Inferior parietal cortex (tissue), 1 donor: ENCODE measurements around the gene ZFPM1.

Experiments used
- DNase-seq: peaks from one replicate; pipeline ENCODE4 v3.0.0-alpha.2; 2016; ENCODE audit errors: extremely low spot score

ZFPM1 gene

DNA sequence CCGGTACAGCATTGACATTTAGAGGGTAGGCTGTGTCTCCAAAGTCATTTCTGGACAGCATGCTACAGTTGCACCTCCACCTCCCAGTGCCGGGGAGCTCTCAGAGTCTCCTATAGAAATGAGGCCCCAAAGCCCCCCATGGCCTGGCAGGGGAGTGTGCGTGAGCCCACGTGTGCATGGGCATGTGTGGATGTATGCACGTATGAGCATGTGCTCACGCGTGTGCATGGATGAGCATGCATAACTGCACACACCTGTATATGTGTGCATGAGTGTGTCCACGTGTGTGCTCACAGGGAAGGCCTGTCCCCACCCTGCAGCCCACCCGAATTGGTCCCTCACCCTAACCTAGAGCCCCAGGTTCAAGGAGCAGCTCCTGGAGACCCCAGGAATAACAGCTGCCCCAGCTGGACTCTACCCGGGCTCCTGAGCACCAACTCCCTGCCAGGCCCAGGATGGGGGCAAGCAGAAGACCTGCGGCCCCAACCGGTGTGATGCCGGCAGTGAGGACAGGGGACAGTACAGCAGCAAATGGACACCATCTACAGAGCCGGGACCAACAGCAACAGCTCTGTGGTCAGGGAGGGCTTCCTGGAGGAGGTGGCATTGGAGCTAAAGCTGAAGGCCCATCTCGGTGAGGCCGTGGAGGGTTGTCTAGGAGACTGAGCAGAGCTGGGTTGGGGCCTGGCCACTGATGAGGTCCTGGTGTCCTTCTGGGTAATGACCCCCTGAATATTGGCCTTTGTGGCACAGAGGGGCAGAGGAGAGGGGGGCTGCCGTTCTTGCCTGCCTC lies 35.2 kb upstream of the ZFPM1 start:
- DNase-seq: no peak

DNA sequence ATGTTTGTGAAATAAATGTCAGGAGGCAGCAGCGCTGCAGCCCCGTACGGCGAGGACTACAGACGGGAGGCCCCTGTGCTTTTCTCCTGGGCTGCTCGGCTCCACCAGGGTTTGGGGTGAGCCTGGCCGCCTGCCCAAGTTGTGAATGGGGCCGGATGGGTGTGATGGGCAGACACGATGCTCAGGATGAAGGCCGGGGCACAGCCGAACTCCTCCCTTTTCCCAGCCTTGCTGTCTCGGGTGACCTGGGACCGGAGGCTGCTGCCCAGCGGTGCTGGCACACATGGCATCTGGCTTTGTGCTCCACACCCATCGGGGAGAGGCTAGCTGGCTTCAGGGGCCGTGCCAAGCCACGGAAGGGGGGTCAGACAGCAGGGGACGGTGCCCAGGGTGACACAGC lies 34.2 kb upstream of the ZFPM1 start:
- DNase-seq: no peak

DNA sequence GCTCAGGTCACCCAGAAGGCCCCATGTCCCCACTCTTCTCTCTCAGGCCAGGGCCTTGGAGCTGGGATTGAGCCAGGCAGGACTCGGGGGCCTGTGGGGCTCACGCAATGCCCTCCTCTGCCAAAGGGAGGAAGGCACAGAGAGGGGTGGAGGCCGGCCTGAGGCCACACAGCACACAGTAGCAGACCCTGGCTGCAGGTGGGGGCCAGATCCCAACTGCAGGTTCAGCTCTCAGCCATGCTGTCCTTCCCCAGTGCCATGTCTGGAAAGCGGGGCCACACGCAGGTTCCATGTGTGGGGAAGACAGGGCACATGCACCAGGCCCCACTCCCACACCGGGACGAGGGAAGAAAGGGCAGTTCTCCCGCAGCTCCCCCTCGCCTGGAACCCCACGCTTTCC lies 33.3 kb upstream of the ZFPM1 start:
- DNase-seq: no peak

DNA sequence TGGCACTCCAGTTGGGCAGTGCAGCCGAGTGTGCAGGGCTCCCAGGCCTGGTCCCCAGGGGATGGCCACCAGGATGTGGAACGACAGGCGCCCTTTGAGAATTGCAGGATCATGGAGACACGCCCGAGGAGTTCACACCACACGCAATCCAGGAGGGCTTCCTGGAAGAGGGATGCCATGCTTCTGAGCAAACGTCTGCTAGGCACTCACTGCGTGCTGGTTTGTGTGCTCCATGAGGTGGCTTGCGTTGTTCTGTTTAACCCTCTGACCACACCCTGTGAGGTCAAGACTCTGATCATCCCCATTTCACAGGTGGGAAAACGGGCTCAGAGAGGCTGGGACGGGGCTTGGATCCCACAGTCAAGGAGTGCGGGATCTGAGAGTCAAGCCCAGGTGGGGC lies 32.6 kb upstream of the ZFPM1 start:
- no peak for DNase-seq

DNA sequence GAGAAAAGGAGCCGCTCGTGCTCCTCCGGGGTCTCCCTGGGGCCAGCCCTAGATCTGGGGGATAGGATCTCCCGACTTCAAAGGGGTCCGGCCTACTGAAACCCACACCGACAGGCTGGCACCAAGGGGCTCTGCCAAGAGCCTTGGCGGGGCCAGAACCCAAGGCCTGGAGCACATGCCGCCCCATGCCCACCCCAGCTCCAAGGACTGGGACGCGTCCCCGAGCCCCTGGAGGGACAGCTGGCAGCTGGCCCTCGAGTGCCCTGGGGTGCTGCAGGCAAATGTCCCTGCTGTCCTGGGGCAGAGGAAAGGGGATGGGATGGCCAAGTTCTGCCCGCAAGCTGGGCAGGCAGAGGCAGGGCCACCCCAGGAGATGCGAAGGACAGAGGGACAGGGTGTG lies 31.8 kb upstream of the ZFPM1 start:
- no peak for DNase-seq

DNA sequence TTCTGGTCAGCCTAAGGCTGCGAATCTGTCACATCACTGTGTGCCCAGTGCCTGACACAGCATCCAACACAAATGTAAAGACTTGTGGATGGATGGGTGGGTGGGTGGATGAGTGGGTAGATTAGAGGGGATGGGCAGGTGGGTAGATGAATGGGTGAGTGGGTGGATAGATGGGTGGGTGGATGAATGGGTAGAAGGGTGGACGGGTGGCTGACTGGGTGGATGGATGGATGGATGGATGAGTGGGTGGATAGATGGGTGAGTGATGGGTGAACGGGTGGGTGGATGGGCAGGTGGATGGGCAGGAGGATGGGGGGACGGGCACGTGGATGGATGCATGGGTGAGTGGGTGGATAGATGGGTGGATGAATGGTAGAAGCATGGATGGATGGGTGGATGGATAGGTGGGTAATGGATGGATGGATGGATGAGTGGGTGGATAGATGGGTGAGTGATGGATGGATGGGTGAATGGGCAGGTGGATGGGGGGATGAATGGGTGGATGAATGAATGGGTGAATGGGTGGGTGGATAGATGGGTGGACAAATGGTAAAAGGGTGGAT lies 31.1 kb upstream of the ZFPM1 start:
- no peak for DNase-seq

DNA sequence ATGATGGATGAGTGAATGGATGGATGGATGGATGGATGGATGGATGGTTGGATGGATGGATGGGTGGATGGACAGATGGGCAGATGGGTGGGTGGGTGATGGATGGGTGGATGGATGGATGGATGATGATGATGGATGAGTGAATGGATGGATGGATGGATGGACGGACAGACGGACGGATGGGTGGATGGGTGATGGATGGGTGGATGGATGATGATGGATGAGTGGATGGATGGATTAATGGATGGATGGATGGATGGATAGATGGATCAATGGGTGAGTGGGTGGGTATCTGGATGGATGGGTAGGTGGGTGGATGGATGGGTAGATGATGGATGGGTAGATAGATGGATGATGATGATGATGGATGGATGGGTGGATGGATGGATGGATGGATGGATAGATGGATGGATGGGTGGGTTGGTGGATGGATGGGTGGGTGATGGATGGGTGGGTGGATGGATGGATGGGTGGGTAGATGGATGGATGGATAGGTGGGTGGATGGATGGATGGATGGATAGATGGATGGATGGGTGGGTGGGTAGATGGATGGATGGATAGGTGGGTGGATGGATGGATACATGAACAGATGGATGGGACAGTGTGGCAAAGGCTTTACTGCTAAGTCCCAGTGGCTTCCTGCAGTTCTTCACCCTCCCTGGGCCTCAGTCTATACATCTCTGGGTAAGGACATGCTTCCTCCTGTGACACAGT lies 30.2 kb upstream of the ZFPM1 start:
- no peak for DNase-seq

DNA sequence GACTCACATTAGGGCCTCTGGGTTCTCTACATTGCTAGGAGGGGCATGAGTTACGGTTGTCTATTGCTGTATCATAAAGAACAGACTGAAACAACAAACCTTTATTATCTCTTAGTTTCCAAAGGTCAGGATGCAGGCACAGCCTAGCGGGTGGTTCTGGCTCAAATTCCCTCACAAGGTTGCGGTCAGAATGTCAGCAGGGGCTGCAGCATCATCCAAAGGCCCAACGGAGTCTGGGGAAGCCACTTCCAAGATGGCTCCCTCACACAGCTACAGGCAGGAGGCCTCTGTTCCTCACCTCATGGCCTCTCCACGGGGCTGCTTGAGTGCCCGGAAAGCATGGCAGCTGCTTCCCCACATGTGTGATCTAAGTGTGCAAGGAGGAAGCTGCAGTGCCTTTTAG lies 29.6 kb upstream of the ZFPM1 start:
- no peak for DNase-seq

DNA sequence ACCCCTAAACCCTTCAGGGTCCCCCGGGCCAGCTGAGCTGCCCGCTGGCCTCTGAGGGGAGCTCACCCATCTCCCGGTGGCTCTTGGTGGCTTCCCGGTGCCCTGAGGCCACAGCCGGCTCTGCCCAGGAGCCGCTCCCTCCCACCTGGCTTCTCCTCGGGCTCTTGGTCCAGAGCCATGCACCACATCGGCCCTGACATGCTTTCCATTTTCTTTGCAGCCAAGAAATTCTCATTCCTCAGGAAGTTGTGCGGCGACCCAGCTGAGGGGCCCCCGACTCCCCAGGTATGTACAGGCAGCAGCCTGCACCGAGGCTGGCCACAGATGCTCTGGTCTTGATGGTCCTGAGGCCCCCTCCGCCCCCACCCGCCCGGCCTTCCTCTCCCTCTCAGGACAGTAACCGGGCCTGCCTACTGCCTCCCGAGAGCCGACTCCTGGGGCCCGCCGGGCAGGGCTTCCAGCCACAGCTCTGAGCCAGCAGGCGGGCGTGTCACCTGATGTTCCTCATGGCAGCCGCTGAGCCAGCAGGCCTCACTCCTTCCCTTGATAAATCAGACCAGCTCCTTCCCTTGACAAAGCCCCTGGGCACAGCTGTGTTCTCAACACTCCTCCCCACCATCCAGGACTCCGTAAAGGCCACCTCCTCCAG lies 28.4 kb upstream of the ZFPM1 start:
- DNase-seq: no peak

DNA sequence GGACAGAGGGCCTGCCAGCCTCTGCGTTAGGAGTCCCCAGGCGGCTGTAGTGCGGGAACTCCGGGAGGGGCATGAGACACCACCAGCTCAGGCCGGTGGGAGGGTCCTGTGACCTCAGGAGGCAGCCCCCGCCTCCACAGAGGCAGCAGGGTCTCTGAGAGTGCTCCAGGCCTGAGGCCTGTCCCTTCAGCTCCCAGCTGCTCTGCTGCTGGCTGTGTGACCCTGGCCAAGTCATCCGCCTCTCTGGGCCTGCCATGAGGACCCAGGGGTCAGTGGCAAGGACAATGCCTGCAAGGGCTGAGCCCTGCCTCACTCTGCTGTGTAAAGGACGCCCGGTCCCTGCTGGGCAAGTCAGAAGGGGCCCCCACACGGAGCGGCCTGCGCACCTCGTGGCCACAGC lies 27.1 kb upstream of the ZFPM1 start:
- DNase-seq: no peak

DNA sequence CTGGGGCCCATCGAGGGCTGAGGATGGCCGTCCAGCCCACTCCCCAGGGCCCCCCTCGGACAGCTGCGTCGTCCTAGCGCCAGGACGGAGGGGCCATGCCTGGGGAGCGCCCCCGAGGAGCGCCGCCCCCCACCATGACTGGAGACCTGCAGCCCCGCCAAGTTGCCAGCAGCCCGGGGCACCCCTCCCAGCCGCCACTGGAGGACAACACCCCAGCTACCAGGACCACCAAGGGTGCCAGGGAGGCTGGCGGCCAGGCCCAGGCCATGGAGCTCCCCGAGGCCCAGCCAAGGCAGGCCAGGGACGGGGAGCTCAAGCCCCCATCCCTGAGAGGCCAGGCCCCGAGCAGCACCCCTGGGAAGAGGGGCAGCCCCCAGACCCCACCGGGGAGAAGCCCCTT lies 25.7 kb upstream of the ZFPM1 start:
- no peak for DNase-seq

DNA sequence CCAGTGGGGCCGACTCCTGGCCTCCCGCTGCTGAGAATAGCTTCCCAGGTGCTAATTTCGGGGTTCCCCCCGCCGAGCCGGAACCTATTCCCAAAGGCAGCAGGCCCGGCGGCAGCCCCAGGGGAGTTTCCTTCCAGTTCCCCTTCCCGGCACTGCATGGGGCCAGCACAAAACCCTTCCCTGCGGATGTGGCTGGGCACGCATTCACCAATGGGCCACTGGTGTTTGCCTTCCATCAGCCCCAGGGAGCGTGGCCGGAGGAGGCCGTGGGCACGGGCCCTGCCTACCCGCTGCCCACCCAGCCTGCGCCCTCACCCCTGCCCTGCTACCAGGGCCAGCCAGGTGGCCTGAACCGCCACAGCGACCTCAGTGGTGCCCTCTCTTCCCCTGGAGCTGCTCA lies 24.9 kb upstream of the ZFPM1 start:
- no peak for DNase-seq

DNA sequence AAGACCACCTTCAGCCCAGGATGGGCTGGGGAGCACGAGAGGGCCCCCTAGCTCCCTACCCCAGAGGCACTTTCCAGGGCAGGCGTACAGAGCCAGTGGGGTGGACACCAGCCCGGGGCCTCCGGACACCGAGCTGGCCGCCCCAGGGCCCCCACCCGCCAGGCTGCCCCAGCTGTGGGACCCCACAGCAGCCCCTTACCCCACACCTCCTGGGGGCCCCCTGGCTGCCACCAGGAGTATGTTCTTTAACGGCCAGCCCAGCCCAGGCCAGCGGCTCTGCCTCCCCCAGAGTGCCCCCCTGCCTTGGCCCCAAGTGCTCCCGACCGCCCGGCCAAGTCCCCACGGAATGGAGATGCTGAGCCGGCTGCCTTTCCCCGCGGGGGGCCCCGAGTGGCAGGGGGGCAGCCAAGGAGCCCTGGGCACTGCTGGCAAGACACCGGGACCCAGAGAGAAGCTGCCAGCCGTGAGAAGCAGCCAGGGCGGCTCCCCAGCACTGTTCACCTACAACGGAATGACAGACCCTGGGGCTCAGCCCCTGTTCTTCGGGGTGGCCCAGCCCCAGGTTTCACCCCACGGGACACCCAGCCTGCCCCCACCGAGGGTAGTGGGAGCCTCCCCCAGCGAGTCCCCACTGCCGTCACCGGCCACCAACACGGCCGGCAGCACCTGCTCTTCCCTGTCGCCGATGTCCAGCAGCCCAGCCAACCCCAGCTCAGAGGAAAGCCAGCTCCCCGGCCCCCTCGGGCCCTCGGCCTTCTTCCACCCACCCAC lies 24.3 kb upstream of the ZFPM1 start:
- no peak for DNase-seq

DNA sequence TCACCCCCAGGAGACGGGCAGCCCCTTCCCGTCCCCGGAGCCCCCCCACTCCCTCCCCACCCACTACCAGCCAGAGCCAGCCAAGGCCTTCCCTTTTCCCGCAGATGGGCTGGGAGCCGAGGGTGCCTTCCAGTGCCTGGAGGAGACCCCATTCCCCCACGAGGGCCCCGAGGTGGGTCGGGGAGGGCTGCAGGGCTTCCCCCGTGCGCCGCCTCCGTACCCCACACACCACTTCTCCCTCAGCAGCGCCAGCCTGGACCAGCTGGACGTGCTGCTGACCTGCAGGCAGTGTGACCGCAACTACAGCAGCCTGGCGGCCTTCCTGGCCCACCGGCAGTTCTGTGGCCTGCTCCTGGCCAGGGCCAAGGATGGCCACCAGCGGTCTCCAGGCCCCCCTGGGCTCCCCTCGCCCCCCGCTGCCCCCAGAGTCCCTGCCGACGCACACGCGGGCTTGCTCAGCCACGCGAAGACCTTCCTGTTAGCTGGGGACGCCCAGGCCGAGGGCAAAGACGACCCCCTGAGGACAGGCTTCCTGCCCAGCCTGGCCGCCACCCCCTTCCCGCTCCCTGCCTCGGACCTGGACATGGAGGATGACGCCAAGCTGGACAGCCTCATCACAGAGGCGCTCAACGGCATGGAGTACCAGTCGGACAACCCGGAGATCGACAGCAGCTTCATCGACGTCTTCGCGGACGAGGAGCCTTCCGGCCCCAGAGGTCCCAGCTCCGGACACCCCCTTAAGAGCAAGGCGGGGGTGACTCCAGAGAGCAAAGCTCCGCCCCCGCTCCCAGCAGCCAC lies 23.5 kb upstream of the ZFPM1 start:
- DNase-seq: no peak

DNA sequence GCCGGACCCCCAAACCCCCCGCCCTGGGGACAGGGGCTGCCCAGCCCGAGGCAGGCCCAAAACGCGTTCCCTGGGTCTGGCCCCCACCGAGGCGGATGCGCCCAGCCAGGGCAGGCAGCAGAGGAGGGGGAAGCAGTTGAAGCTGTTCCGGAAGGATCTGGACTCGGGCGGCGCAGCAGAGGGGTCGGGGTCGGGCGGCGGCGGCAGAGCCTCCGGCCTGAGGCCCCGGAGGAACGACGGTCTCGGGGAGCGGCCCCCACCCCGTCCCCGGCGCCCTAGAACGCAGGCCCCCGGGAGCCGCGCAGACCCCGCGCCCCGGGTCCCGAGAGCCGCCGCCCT lies 22.9 kb upstream of the ZFPM1 start:
- no peak for DNase-seq

DNA sequence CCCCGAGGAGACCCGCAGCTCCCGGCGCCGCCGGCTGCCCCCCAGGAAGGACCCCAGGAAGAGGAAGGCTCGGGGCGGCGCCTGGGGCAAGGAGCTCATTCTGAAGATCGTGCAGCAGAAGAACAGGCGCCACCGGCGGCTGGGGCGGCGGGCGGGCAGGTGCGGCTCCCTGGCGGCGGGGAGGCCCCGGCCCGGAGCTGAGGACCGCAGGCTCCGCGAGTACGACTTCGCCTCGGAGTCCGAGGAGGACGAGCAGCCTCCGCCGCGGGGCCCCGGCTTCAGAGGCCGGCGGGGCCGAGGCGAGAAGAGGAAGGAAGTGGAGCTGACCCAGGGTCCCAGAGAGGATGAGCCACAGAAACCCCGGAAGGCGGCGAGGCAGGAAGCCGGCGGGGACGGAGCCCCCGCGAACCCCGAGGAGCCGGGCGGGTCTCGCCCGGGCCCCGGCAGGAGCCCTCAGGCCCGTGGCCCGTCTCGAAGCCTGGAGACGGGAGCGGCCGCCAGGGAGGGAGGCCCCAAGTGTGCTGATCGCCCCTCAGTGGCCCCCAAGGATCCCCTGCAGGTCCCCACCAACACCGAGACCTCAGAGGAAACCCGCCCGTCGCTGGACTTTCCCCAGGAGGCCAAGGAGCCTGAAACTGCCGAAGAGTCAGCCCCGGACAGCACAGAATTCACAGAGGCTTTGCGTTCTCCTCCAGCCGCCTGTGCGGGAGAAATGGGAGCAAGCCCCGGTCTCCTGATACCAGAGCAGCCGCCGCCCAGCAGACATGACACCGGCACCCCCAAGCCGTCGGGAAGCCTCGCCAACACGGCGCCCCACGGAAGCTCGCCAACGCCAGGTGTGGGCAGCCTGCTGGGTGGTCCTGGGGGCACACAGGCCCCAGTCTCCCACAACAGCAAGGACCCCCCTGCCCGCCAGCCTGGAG lies 22.3 kb upstream of the ZFPM1 start:
- DNase-seq: no peak

DNA sequence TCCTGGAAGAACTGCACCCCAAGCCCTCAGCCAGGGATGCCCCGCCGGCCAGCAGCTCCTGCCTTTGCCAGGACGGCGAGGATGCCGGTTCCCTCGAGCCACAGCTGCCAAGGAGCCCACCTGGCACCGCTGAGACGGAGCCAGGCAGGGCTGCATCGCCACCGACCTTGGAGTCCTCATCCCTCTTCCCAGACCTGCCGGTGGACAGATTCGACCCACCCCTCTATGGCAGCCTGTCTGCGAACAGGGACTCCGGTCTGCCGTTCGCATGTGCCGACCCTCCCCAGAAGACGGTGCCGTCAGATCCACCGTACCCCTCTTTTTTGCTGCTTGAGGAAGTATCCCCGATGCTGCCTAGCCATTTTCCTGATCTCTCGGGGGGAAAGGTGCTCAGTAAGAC lies 21.4 kb upstream of the ZFPM1 start:
- no peak for DNase-seq

DNA sequence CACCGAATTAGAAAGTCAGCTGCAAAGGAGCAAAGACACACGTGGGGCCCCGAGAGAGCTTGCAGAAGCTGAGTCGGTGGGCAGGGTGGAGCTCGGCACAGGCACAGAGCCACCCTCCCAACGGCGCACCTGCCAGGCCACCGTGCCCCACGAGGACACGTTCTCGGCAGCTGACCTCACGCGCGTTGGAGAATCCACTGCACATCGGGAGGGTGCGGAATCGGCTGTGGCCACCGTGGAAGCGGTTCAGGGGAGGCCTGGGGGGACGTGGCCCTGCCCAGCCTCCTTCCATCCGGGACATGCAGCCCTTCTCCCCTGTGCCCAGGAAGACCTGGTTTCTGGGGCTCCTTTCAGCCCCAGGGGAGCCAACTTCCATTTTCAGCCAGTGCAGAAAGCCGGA lies 20.9 kb upstream of the ZFPM1 start:
- no peak for DNase-seq

DNA sequence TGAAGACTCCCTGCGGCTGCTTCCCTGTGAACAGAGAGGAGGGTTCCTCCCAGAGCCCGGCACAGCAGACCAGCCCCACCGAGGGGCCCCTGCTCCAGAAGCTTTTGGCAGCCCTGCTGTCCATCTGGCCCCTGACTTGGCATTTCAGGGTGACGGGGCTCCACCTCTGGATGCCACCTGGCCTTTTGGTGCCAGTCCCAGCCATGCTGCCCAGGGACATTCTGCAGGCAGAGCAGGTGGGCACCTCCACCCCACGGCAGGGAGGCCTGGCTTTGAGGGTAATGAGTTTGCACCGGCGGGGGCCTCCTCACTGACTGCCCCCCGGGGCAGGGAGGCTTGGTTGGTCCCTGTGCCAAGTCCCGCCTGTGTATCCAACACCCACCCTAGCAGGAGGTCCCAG lies 20.3 kb upstream of the ZFPM1 start:
- DNase-seq: no peak
